ENCODE data around the gene BCAS1.

BCAS1 gene

GRCh38 chr20:53957451-53958172, 112.8 kb downstream of the BCAS1 start:
- no peak for DNase-seq

GRCh38 chr20:53956013-53956715, 114.2 kb downstream of the BCAS1 start:
- no peak for DNase-seq

- DNase-seq: no peak
These were observed 115.4 kb downstream of the BCAS1 start for GRCh38 chr20:53954723-53955658.

GRCh38 chr20:53952528-53953096, 117.8 kb downstream of the BCAS1 start:
- DNase-seq: no peak

GRCh38 chr20:53950578-53950977, 119.8 kb downstream of the BCAS1 start:
- no peak for DNase-seq

- DNase-seq: no peak
These were observed 120.4 kb downstream of the BCAS1 start for GRCh38 chr20:53950031-53950430.

GRCh38 chr20:53949319-53949839, 121.0 kb downstream of the BCAS1 start:
- DNase-seq: no peak

- no peak for DNase-seq
These were observed 121.7 kb downstream of the BCAS1 start for GRCh38 chr20:53948383-53949318.

GRCh38 chr20:53947501-53948195, 122.7 kb downstream of the BCAS1 start:
- no peak for DNase-seq

- no peak for DNase-seq
These were observed 124.3 kb downstream of the BCAS1 start for GRCh38 chr20:53946106-53946505.

GRCh38 chr20:53945478-53945877, 124.9 kb downstream of the BCAS1 start:
- no peak for DNase-seq

GRCh38 chr20:53944796-53945195, 125.6 kb downstream of the BCAS1 start:
- DNase-seq: no peak

- DNase-seq: no peak
These were observed 126.7 kb downstream of the BCAS1 start for GRCh38 chr20:53943522-53944291.

GRCh38 chr20:53942973-53943372, 127.4 kb downstream of the BCAS1 start:
- no peak for DNase-seq

GRCh38 chr20:53942472-53942816, 128.0 kb downstream of the BCAS1 start:
- no peak for DNase-seq

- no peak for DNase-seq
These were observed 128.5 kb downstream of the BCAS1 start for GRCh38 chr20:53941680-53942471.

- no peak for DNase-seq
These were observed 129.4 kb downstream of the BCAS1 start for GRCh38 chr20:53940907-53941545.

GRCh38 chr20:53940360-53940702, 130.1 kb downstream of the BCAS1 start:
- no peak for DNase-seq
